IPS-18c (cell line): ENCODE data around the gene AANAT.
"Not testable (repeated sequence)": the region's sequence is repeated elsewhere in the genome, so short reads cannot be mapped to it uniquely, and the experiment has no call there.

Experiments
- H3K4me3 ChIP-seq: 2 replicates; pipeline ENCODE4 v1.7.0; 2013; ENCODE audit warnings: low read depth, mild to moderate bottlenecking, low read length, moderate library complexity; ENCODE audit not compliant: insufficient read depth
- H3K9me3 ChIP-seq: one replicate; pipeline ENCODE4 v1.6.1; 2013; ENCODE audit warnings: mild to moderate bottlenecking, low read length, moderate library complexity; ENCODE audit not compliant: control insufficient read depth, insufficient read depth

AANAT gene

GRCh38 chr17:76493505-76494167 lies 26.2 kb downstream of the AANAT start:
- H3K9me3 ChIP-seq = no peaks in the 10 kb centered on the region
- H3K4me3 ChIP-seq = no peak overlapping the region

GRCh38 chr17:76495663-76496400 lies 28.4 kb downstream of the AANAT start:
- no peak overlapping the region for H3K4me3 ChIP-seq
- H3K9me3 ChIP-seq = no peaks in the 10 kb centered on the region

GRCh38 chr17:76496464-76496863 lies 29.1 kb downstream of the AANAT start:
- H3K4me3 ChIP-seq = no peak overlapping the region
- H3K9me3 ChIP-seq = no peaks in the 10 kb centered on the region

GRCh38 chr17:76497699-76497978 lies 30.2 kb downstream of the AANAT start:
- H3K9me3 ChIP-seq = no peaks in the 10 kb centered on the region
- H3K4me3 ChIP-seq = no peak overlapping the region

GRCh38 chr17:76497979-76498875 lies 30.8 kb downstream of the AANAT start:
- no peaks in the 10 kb centered on the region for H3K9me3 ChIP-seq
- no peak overlapping the region for H3K4me3 ChIP-seq

- Histone ChIP-seq H3K4me3 (no peak overlapping the region), H3K9me3 (no peaks in the 10 kb centered on the region)
Measured at GRCh38 chr17:76498876-76499251, 31.5 kb downstream of the AANAT start.

GRCh38 chr17:76499267-76499667 lies 31.9 kb downstream of the AANAT start:
- Histone ChIP-seq H3K9me3 (no peaks in the 10 kb centered on the region), H3K4me3 (no peak overlapping the region)

- Histone ChIP-seq H3K4me3 (peak overlapping the region; percentile 81), H3K9me3 (no peaks in the 10 kb centered on the region)
Measured at GRCh38 chr17:76500074-76500746, 32.8 kb downstream of the AANAT start.

GRCh38 chr17:76500747-76501017 lies 33.3 kb downstream of the AANAT start:
- no peaks in the 10 kb centered on the region for H3K9me3 ChIP-seq
- peak overlapping the region; percentile 81 for H3K4me3 ChIP-seq

- Histone ChIP-seq H3K4me3 (peak within 1 kb of the TSS; percentile 81), H3K9me3 (no peaks in the 10 kb centered on the region)
Measured at GRCh38 chr17:76501018-76501826, 33.8 kb downstream of the AANAT start, which contains the start of gene RHBDF2. Gene RHBDF2, minus strand, starts transcription at chr17:76501423. Its CDS starts 19,899 bp downstream, at chr17:76481524.

- Histone ChIP-seq H3K4me3 (peak overlapping the region; percentile 81), H3K9me3 (no peaks in the 10 kb centered on the region)
Measured at GRCh38 chr17:76501827-76502307, 34.5 kb downstream of the AANAT start.

- no peak overlapping the region for H3K4me3 ChIP-seq
- no peaks in the 10 kb centered on the region for H3K9me3 ChIP-seq
Measured at GRCh38 chr17:76502341-76503211, 35.2 kb downstream of the AANAT start.

GRCh38 chr17:76504117-76504516 lies 36.7 kb downstream of the AANAT start:
- Histone ChIP-seq H3K4me3 (no peak overlapping the region), H3K9me3 (no peaks in the 10 kb centered on the region)

- Histone ChIP-seq H3K4me3 (no peak overlapping the region), H3K9me3 (no peaks in the 10 kb centered on the region)
Measured at GRCh38 chr17:76506408-76507345, 39.3 kb downstream of the AANAT start.

GRCh38 chr17:76508472-76509063 lies 41.2 kb downstream of the AANAT start:
- not testable (repeated sequence) for H3K9me3 ChIP-seq, H3K4me3 ChIP-seq
